Neural progenitor cell (in vitro differentiated cells): ENCODE data around the gene ARHGEF4. TPM values are rescaled to one million over a fixed set of nuclear protein-coding genes. Genes with fewer than 3 reads are reported as not detected.

ENCODE experiments used
- DNase-seq: peaks from one replicate; pipeline ENCODE4 v3.0.0-alpha.2; 2016; ENCODE audit warnings: low spot score
- H2AFZ ChIP-seq: fragments of 200-600 bp; sonication (generic); replicated peaks from 2 replicates; pipeline ENCODE4 v1.6.1; 2016; ENCODE audit warnings: antibody characterized with exemption
- H3F3A ChIP-seq: fragments of 200-600 bp; sonication (generic); 2 replicates; pipeline ENCODE4 v1.6.1; 2016; ENCODE audit warnings: antibody characterized with exemption, low read depth
- H3K27ac ChIP-seq: fragments of 200-600 bp; sonication (generic); 2 replicates; pipeline ENCODE4 v1.5.1; 2016; ENCODE audit warnings: mild to moderate bottlenecking
- H3K27me3 ChIP-seq: fragments of 200-600 bp; sonication (generic); 2 replicates; pipeline ENCODE4 v1.6.1; 2016; ENCODE audit warnings: mild to moderate bottlenecking, moderate library complexity
- H3K36me3 ChIP-seq: fragments of 200-600 bp; sonication (generic); 2 replicates; pipeline ENCODE4 v1.5.1; 2016
- H3K4me1 ChIP-seq: fragments of 200-600 bp; sonication (generic); 2 replicates; pipeline ENCODE4 v1.6.1; 2016; ENCODE audit warnings: mixed run types
- H3K4me2 ChIP-seq: fragments of 200-600 bp; sonication (generic); 2 replicates; pipeline ENCODE4 v1.6.1; 2016
- H3K4me3 ChIP-seq: fragments of 200-600 bp; sonication (generic); 2 replicates; pipeline ENCODE4 v1.5.1; 2016
- H3K79me2 ChIP-seq: fragments of 200-600 bp; sonication (generic); 2 replicates; pipeline ENCODE4 v1.6.1; 2016; ENCODE audit warnings: low read depth
- H3K9ac ChIP-seq: fragments of 200-600 bp; sonication (generic); 2 replicates; pipeline ENCODE4 v1.6.1; 2016
- H3K9me3 ChIP-seq: fragments of 200-600 bp; sonication (generic); 2 replicates; pipeline ENCODE4 v1.5.1; 2016; ENCODE audit warnings: low read depth
- H4K20me1 ChIP-seq: fragments of 200-600 bp; sonication (generic); 2 replicates; pipeline ENCODE4 v1.6.1; 2016; ENCODE audit warnings: low read depth
- H3K27ac Mint-ChIP-seq: 3 replicates; pipeline ENCODE4 v1.8.0; 2021; ENCODE audit warnings: mixed read lengths
- H3K27me3 Mint-ChIP-seq: 2 replicates; pipeline ENCODE4 v1.8.0; 2022; ENCODE audit warnings: low read depth, mild to moderate bottlenecking, inconsistent platforms, moderate library complexity, mixed read lengths; ENCODE audit not compliant: insufficient read depth
- H3K36me3 Mint-ChIP-seq: 3 replicates; pipeline ENCODE4 v1.8.0; 2021; ENCODE audit warnings: mixed read lengths
- H3K4me1 Mint-ChIP-seq: 3 replicates; pipeline ENCODE4 v1.8.0; 2021; ENCODE audit warnings: mixed read lengths
- H3K4me3 Mint-ChIP-seq: 3 replicates; pipeline ENCODE4 v1.8.0; 2021; ENCODE audit warnings: mild to moderate bottlenecking, moderate library complexity, mixed read lengths
- H3K9me3 Mint-ChIP-seq: 3 replicates; pipeline ENCODE4 v1.8.0; 2020; ENCODE audit warnings: mixed read lengths
- CTCF ChIP-seq: fragments of 200-600 bp; sonication (generic); IDR thresholded peaks from 2 replicates; pipeline ENCODE4 v1.5.1; 2017; ENCODE audit warnings: antibody characterized with exemption, mild to moderate bottlenecking
- EZH2 ChIP-seq: fragments of 200-600 bp; sonication (generic); IDR thresholded peaks from 2 replicates; pipeline ENCODE4 v1.6.1; 2017; ENCODE audit warnings: antibody characterized with exemption, mild to moderate bottlenecking, moderate library complexity
- EZH2phosphoT487 ChIP-seq: fragments of 200-600 bp; sonication (generic); IDR thresholded peaks from 2 replicates; pipeline ENCODE4 v1.6.1; 2017; ENCODE audit warnings: antibody characterized with exemption
- small RNA-seq: library from RNA; depleted of rRNA; stranded (forward); fragments of <200 nt; gene quantifications from one replicate; pipeline ENCODE3, GENCODE V24; 2015
- total RNA-seq: library from RNA; depleted of rRNA; stranded (reverse); fragments of >200 nt; gene quantifications from 2 replicates; pipeline ENCODE4 v1.2.3, GENCODE V29; 2015; ENCODE audit warnings: low replicate concordance

ARHGEF4 gene
- total RNA-seq, 1 donor from 2014 or later, result 22.8 TPM

GRCh38 chr2:131093696-131094462 lies 257.2 kb downstream of the ARHGEF4 start:
- peaks cover 40% of the 10 kb centered on the region for H3K79me2 ChIP-seq
- Mint-ChIP-seq H3K9me3 (no peaks in the 10 kb centered on the region), H3K27ac (peak overlapping the region; percentile 96), H3K36me3 (peaks cover 10% of the 10 kb centered on the region), H3K27me3 (peaks cover 2% of the 10 kb centered on the region), H3K4me1 (peaks cover 8% of the 10 kb centered on the region), H3K4me3 (peak overlapping the region; percentile 95)
- TF ChIP-seq CTCF (no peak), EZH2phosphoT487 (no peak), EZH2 (no peak)
- H3K9ac ChIP-seq, result peak overlapping the region; percentile 65
- H3K9me3 ChIP-seq, result no peaks in the 10 kb centered on the region
- peak; percentile 83 for DNase-seq
- H3K4me3 ChIP-seq, result peak overlapping the region; percentile 67
- peak overlapping the region; percentile 95 for H3K4me2 ChIP-seq
- peaks cover 3% of the 10 kb centered on the region for H3K4me1 ChIP-seq
- H2AFZ ChIP-seq, result peak overlapping the region; percentile 94
- peaks cover 13% of the 10 kb centered on the region for H3F3A ChIP-seq
- H4K20me1 ChIP-seq, result peaks cover 37% of the 10 kb centered on the region
- no peaks in the 10 kb centered on the region for H3K36me3 ChIP-seq
- H3K27ac ChIP-seq, result peak overlapping the region; percentile 97
- H3K27me3 ChIP-seq, result no peaks in the 10 kb centered on the region

- Histone ChIP-seq H3K27ac (no peak overlapping the region), H3K27me3 (no peaks in the 10 kb centered on the region), H3F3A (peaks cover 13% of the 10 kb centered on the region), H3K36me3 (no peaks in the 10 kb centered on the region), H3K9ac (no peak overlapping the region), H3K4me1 (peaks cover 3% of the 10 kb centered on the region), H4K20me1 (peaks cover 30% of the 10 kb centered on the region), H3K79me2 (peaks cover 32% of the 10 kb centered on the region), H2AFZ (no peak overlapping the region), H3K4me3 (peak overlapping the region; percentile 67), H3K4me2 (peak overlapping the region; percentile 95), H3K9me3 (no peaks in the 10 kb centered on the region)
- no peak for TF ChIP-seq EZH2phosphoT487
- TF ChIP-seq EZH2, result no peak
- no peak for TF ChIP-seq CTCF
- DNase-seq, result no peak
- Mint-ChIP-seq H3K27ac (no peak overlapping the region), H3K27me3 (peaks cover 2% of the 10 kb centered on the region), H3K4me3 (peak overlapping the region; percentile 95), H3K36me3 (peaks cover 8% of the 10 kb centered on the region), H3K4me1 (peaks cover 8% of the 10 kb centered on the region), H3K9me3 (no peaks in the 10 kb centered on the region)
Observed at GRCh38 chr2:131094463-131095281, 258.0 kb downstream of the ARHGEF4 start.

Small RNAs within 50 kb of the gene (small RNA-seq; reads per million reads assigned to genes)
- gene RF00423, result not detected

Other genes starting within 250 kb of the ARHGEF4 start
- gene CFC1, start 237.3 kb upstream of the ARHGEF4 start, total RNA-seq, result not detected in 2 replicates
- gene POTEJ, start 225.5 kb upstream of the ARHGEF4 start, total RNA-seq, result 0.21 TPM in 1 of 2 replicates, not detected in the other
- gene GPR148, start 107.8 kb upstream of the ARHGEF4 start, total RNA-seq, result not detected in 2 replicates
- not detected in 2 replicates for gene AMER3, start 81.4 kb upstream of the ARHGEF4 start, total RNA-seq